PC-9 (cell line): Measurements from ENCODE around the gene LRP1B. TPM values are rescaled to one million over a fixed set of nuclear protein-coding genes. Genes with fewer than 3 reads are reported as not detected.

Experiments used
- BruUV-seq: library from RNA; stranded (reverse); fragments of 400-500 nt; replicated peaks from 2 replicates; lab custom pipeline; 2021; lab: Mats Ljungman, UMichigan
- CTCF ChIA-PET: fragments of 300-600 bp; sonication (Branson Sonifier 250); formaldehyde crosslinking; loops from one replicate; lab custom pipeline; 2022; ENCODE audit warnings: antibody characterized with exemption; lab: Charles Lee
- POLR2A ChIA-PET: fragments of 300-600 bp; sonication (Branson Sonifier 250); formaldehyde crosslinking; loops from one replicate; lab custom pipeline; 2022; ENCODE audit warnings: antibody characterized with exemption; ENCODE audit not compliant: unreplicated experiment; lab: Charles Lee
- DNase-seq, 2 experiments: peaks; one replicate each; pipeline versions ENCODE4 v3.0.0 to v3.0.0-alpha.2; 2015 to 2022; ENCODE audit warnings: mixed read lengths in 1 of 2
- H2AFZ ChIP-seq: fragments of 200-600 bp; sonication (generic); 2 replicates; pipeline ENCODE4 v1.8.1; 2017; ENCODE audit warnings: antibody characterized with exemption
- H3F3A ChIP-seq: fragments of 200-600 bp; sonication (generic); 2 replicates; pipeline ENCODE4 v1.8.1; 2017; ENCODE audit warnings: antibody characterized with exemption, mild to moderate bottlenecking, low read depth; ENCODE audit not compliant: insufficient read depth
- H3K27ac ChIP-seq: fragments of 200-600 bp; sonication (generic); 2 replicates; pipeline ENCODE4 v1.6.1; 2016; ENCODE audit warnings: mixed run types
- H3K27me3 ChIP-seq: fragments of 200-600 bp; sonication (generic); 2 replicates; pipeline ENCODE4 v1.6.1; 2016; ENCODE audit warnings: low read depth, mixed run types; ENCODE audit not compliant: insufficient read depth
- H3K36me3 ChIP-seq: fragments of 200-600 bp; sonication (generic); 2 replicates; pipeline ENCODE4 v1.6.1; 2016; ENCODE audit warnings: low read depth, mixed run types
- H3K4me1 ChIP-seq: fragments of 200-600 bp; sonication (generic); replicated peaks from 2 replicates; pipeline ENCODE4 v1.6.1; 2016; ENCODE audit warnings: mixed run types; ENCODE audit not compliant: insufficient read depth
- H3K4me2 ChIP-seq: fragments of 200-600 bp; sonication (generic); 2 replicates; pipeline ENCODE4 v1.6.1; 2017; ENCODE audit warnings: mixed run types
- H3K4me3 ChIP-seq: fragments of 200-600 bp; sonication (generic); 2 replicates; pipeline ENCODE4 v1.6.1; 2016; ENCODE audit warnings: mixed run types
- H3K79me2 ChIP-seq: fragments of 200-600 bp; sonication (generic); 2 replicates; pipeline ENCODE4 v1.6.1; 2017; ENCODE audit warnings: low read depth, mixed run types
- H3K9me2 ChIP-seq: fragments of 200-600 bp; sonication (generic); 2 replicates; pipeline ENCODE4 v1.8.1; 2017; ENCODE audit warnings: mild to moderate bottlenecking; ENCODE audit not compliant: insufficient read depth
- H3K9me3 ChIP-seq: fragments of 200-600 bp; sonication (generic); 2 replicates; pipeline ENCODE4 v1.8.1; 2016; ENCODE audit warnings: low read depth; ENCODE audit not compliant: insufficient read depth
- H4K20me1 ChIP-seq: fragments of 200-600 bp; sonication (generic); 2 replicates; pipeline ENCODE4 v1.8.1; 2017; ENCODE audit not compliant: insufficient read depth
- CTCF ChIP-seq: fragments of 200-600 bp; sonication (generic); conservative IDR thresholded peaks from 2 replicates; pipeline ENCODE4 v1.6.1; 2017; ENCODE audit warnings: mixed run types, antibody characterized with exemption, mild to moderate bottlenecking, moderate library complexity
- EZH2 ChIP-seq: fragments of 200-600 bp; sonication (generic); IDR thresholded peaks from 2 replicates; pipeline ENCODE4 v1.8.0; 2017; ENCODE audit warnings: antibody characterized with exemption, low read depth
- intact Hi-C: fragments of 100-400 bp; cut with micrococcal nuclease; formaldehyde crosslinking; loops from one replicate; pipeline ENCODE4 v1.10.0; 2022; ENCODE audit not compliant: unreplicated experiment
- total RNA-seq: library from RNA; stranded (reverse); gene quantifications from 2 replicates; pipeline ENCODE4 v1.2.3, GENCODE V29; 2021

Gene LRP1B
- total RNA-seq, 1 experiment from 2014 or later, result 1.7 TPM

GRCh38 chr2:142127248-142127647, 3.6 kb downstream of the LRP1B start:
- H3F3A ChIP-seq, result peaks cover 10% of the 10 kb centered on the region; the same call in 1 of the 2 replicates
- H3K4me3 ChIP-seq, result no peak overlapping the region
- no peaks in the 10 kb centered on the region for H3K79me2 ChIP-seq
- no peak overlapping the region for H3K27ac ChIP-seq
- DNase-seq, result no peak
- ChIA-PET POLR2A (no interaction called here), CTCF (no interaction called here)
- H3K36me3 ChIP-seq, result no peaks in the 10 kb centered on the region
- H4K20me1 ChIP-seq, result no peaks in the 10 kb centered on the region
- no peaks in the 10 kb centered on the region for H3K9me2 ChIP-seq
- intact Hi-C loops, result loop anchor here (10.0 kb wide), 1 partner anchor 1162 kb away; no protein-coding TSS in a partner anchor
- H3K27me3 ChIP-seq, result no peaks in the 10 kb centered on the region
- H3K4me2 ChIP-seq, result no peak overlapping the region
- no peaks in the 10 kb centered on the region for H3K9me3 ChIP-seq
- TF ChIP-seq CTCF (no peak), EZH2 (no peak)
- H3K4me1 ChIP-seq, result peaks cover 6% of the 10 kb centered on the region
- BruUV-seq, result no TSS peak
- no peak overlapping the region for H2AFZ ChIP-seq

- Histone ChIP-seq H3K9me3 (no peaks in the 10 kb centered on the region), H3K9me2 (no peaks in the 10 kb centered on the region), H4K20me1 (no peaks in the 10 kb centered on the region), H3K27ac (no peak overlapping the region), H3K79me2 (no peaks in the 10 kb centered on the region), H3K4me3 (no peak overlapping the region), H3K4me2 (no peak overlapping the region), H2AFZ (no peak overlapping the region), H3K36me3 (no peaks in the 10 kb centered on the region), H3K27me3 (no peaks in the 10 kb centered on the region), H3F3A (no peaks in the 10 kb centered on the region), H3K4me1 (no peaks in the 10 kb centered on the region; the same call in 1 of the 2 replicates)
- intact Hi-C loops, result loop anchor here (10.0 kb wide), 1 partner anchor 1160 kb away; no protein-coding TSS in a partner anchor
- DNase-seq, result no peak
- CTCF ChIA-PET, result no interaction called here
- BruUV-seq, result no TSS peak
- POLR2A ChIA-PET, result no interaction called here
- TF ChIP-seq CTCF (no peak), EZH2 (no peak)
Measured at GRCh38 chr2:142124706-142125105, 6.1 kb downstream of the LRP1B start.

GRCh38 chr2:142119347-142119746, 11.5 kb downstream of the LRP1B start:
- no peak overlapping the region for H3K27ac ChIP-seq
- intact Hi-C loops, result no loop called here
- no peak overlapping the region for H2AFZ ChIP-seq
- H3F3A ChIP-seq, result no peaks in the 10 kb centered on the region
- H3K4me2 ChIP-seq, result no peak overlapping the region
- no peaks in the 10 kb centered on the region for H4K20me1 ChIP-seq
- no peaks in the 10 kb centered on the region for H3K9me2 ChIP-seq
- TF ChIP-seq CTCF (no peak), EZH2 (no peak)
- no TSS peak for BruUV-seq
- POLR2A ChIA-PET, result no interaction called here
- H3K27me3 ChIP-seq, result no peaks in the 10 kb centered on the region
- no peak for DNase-seq
- CTCF ChIA-PET, result no interaction called here
- no peaks in the 10 kb centered on the region for H3K4me1 ChIP-seq
- H3K36me3 ChIP-seq, result no peaks in the 10 kb centered on the region
- no peak overlapping the region for H3K4me3 ChIP-seq
- no peaks in the 10 kb centered on the region for H3K79me2 ChIP-seq
- H3K9me3 ChIP-seq, result no peaks in the 10 kb centered on the region
